Right lobe of liver (tissue), 4 donors: Measurements from ENCODE around the gene RSPH10B2.
"Not testable (repeated sequence)": the region's sequence is repeated elsewhere in the genome, so short reads cannot be mapped to it uniquely, and the experiment has no call there.

Source experiments
- POLR2A ChIP-seq: fragments of 450-650 bp; IDR thresholded peaks from one replicate; pipeline ENCODE4 v1.6.1; 2017; ENCODE audit warnings: antibody characterized with exemption, mild to moderate bottlenecking
- TF ChIP-seq, protein P1 (sequence below), 4 donors: fragments of 200-600 bp in 3 of 4; fragments of 450-650 bp in 1 of 4; IDR thresholded peaks; one replicate each; pipeline versions ENCODE4 v1.5.1 to v1.8.0; 2016 to 2022; ENCODE audit warnings: antibody characterized with exemption in 4 of 4, mild to moderate bottlenecking in 2 of 4
- donor health status: DM: no; HTN: no; CAD: no.
- donor health status: DM: no; HTN: no; CAD: no.
- donor health status: DM: no; HTN: yes; CAD: no.

DNA sequence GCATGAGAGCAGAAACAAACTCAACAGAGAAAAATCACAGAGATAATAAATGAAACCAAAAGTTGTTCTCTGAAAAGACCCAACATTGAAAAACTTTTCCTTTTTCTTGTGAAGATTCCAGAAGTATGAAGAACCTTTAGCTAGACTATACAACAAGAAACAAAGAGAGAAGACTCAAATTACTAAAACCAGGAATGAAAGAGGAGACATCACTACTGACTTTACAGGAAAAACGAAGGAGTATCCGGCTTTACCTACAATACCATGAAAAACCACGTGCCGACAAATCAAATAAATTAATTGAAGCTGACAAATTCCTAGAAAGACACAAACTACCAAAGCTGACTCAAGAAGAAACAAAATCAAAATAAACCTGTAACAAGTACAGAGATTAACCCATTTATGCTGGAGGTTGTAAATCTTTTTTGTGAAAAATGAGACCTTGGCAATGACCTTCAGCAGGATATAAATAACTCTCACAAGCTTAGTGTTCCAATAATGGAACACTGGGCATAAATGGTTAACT is 53.6 kb downstream of the RSPH10B2 start:
- TF ChIP-seq, protein P1, sequence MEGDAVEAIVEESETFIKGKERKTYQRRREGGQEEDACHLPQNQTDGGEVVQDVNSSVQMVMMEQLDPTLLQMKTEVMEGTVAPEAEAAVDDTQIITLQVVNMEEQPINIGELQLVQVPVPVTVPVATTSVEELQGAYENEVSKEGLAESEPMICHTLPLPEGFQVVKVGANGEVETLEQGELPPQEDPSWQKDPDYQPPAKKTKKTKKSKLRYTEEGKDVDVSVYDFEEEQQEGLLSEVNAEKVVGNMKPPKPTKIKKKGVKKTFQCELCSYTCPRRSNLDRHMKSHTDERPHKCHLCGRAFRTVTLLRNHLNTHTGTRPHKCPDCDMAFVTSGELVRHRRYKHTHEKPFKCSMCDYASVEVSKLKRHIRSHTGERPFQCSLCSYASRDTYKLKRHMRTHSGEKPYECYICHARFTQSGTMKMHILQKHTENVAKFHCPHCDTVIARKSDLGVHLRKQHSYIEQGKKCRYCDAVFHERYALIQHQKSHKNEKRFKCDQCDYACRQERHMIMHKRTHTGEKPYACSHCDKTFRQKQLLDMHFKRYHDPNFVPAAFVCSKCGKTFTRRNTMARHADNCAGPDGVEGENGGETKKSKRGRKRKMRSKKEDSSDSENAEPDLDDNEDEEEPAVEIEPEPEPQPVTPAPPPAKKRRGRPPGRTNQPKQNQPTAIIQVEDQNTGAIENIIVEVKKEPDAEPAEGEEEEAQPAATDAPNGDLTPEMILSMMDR (IDR thresholded peaks at IDR 0.05), result not testable (repeated sequence)
- not testable (repeated sequence) for TF ChIP-seq POLR2A
